Measurements from ENCODE around the gene FAR2.

GRCh38 chr12:29223956-29224543, 75.0 kb downstream of the FAR2 start:
- TF ChIP-seq, protein P1, sequence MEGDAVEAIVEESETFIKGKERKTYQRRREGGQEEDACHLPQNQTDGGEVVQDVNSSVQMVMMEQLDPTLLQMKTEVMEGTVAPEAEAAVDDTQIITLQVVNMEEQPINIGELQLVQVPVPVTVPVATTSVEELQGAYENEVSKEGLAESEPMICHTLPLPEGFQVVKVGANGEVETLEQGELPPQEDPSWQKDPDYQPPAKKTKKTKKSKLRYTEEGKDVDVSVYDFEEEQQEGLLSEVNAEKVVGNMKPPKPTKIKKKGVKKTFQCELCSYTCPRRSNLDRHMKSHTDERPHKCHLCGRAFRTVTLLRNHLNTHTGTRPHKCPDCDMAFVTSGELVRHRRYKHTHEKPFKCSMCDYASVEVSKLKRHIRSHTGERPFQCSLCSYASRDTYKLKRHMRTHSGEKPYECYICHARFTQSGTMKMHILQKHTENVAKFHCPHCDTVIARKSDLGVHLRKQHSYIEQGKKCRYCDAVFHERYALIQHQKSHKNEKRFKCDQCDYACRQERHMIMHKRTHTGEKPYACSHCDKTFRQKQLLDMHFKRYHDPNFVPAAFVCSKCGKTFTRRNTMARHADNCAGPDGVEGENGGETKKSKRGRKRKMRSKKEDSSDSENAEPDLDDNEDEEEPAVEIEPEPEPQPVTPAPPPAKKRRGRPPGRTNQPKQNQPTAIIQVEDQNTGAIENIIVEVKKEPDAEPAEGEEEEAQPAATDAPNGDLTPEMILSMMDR (IDR thresholded peaks at IDR 0.05): no peak
- no peak for TF ChIP-seq POLR2A (IDR thresholded peaks at IDR 0.05)

All from upper lobe of left lung (tissue), 4 donors.